HG02852 (cell line): Measurements from ENCODE around the gene RBFA.

Source experiments
- ATAC-seq: cut with Tn5 transposase; IDR thresholded peaks from one replicate; pipeline ENCODE4 v1.9.1; 2021; ENCODE audit warnings: mild to moderate bottlenecking, moderate library complexity; ENCODE audit not compliant: unreplicated experiment

Gene RBFA

DNA sequence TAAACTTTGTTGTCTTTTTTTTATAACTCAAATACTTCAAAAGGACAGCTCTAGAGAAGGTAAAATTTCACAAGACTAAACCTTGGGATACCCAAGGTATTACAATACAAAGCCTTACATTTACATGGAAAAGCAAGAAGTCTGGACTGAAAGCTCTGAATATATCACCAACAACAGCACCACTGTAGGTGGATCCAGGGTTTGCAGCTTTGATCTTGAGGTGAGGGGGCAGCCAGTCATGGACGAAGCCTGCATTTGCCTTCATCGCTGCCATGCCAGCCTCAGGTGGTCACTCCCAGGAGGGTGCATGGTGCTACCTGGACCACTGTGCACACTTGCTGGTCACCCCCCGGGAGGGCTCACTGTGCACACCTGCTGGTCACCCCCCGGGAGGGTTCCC, 36.6 kb downstream of the RBFA start:
- ATAC-seq: no peak

DNA sequence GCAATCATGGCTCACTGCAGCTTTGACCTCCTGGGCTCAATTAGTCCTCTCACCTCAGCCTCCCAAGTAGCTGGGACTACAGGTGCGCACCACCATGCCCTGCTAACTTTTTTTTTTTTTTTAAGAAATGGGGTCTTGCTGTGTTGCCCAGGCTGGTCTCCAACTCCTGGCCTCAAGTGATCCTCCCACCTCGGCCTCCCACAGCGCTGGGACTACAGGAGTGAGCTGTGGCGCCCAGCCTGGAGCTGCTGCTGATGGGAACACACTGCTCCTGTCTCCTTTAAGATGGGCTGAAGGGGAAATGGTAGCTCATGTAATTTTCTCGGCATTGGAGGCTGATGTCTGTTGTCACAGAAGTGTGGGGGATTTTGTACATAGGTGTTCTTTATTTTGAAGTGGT, 39.9 kb downstream of the RBFA start:
- ATAC-seq: no peak

DNA sequence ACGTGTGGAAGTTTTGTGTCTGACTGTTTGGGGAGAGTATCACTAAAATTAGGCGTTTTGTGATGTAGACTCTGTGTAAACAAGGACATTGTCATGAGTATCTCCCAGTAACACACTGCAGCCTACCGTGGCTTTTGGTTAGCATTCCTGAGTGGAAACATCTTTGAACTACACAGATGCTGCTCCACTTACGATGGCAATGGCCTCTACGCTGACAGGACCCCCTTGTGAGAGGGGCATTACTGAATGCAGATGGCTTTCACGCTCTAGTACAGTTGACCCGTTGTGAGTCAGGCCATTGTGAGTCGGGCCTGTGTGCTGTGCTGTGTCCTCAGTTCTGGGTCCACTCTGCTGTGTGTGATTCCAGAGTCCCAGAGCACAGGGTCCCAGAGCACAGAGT, 40.5 kb downstream of the RBFA start:
- no peak for ATAC-seq

GRCh38 chr18:80075940-80076339, 41.7 kb downstream of the RBFA start:
- ATAC-seq: no peak

GRCh38 chr18:80076379-80076778, 42.1 kb downstream of the RBFA start:
- no peak for ATAC-seq

DNA sequence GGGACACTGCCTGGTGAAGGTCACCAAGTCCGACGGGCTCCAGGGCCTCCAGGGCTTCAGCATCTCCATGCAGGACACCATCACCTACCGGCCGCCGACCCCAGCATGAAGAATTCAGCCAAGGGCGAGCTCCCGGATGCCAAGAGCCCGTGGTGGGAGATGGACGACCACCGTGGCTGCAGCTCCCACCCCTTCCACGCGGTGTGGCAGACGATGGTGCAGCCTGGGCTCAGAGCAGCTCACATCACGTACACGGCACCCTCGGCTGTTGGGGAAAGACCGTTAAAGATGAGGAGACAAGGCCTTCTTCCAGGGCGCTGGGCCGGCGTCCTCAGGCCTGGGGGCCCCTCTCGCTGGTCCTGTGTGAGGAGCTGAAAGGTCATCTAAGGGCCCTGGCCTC, 43.6 kb downstream of the RBFA start:
- ATAC-seq: no peak
